A549 (cell line): Measurements from ENCODE around the gene HS3ST6.

Experiments
- CTCF ChIP-seq: fragments of >200 bp; sonication (Bioruptor Twin); formaldehyde crosslinking; IDR thresholded peaks from 3 replicates; pipeline ENCODE4 v1.5.1; 2016
- ELK1 ChIP-seq: fragments of 150-350 bp; IDR thresholded peaks from 2 replicates; pipeline ENCODE4 v1.6.1; 2014; ENCODE audit warnings: low read depth, mild to moderate bottlenecking, low read length
- KDM1A ChIP-seq: fragments of 200-600 bp; sonication (generic); IDR thresholded peaks from 2 replicates; pipeline ENCODE4 v1.6.1; 2016; ENCODE audit warnings: low read depth, mild to moderate bottlenecking
- POLR2A ChIP-seq: IDR thresholded peaks from 2 replicates; pipeline ENCODE4 v1.6.1; 2012; ENCODE audit warnings: mild to moderate bottlenecking, low read length

GRCh38 chr16:1918351-1919326, at the start of gene HS3ST6:
- TF ChIP-seq POLR2A (no peak), ELK1 (no peak), KDM1A (no peak), CTCF (no peak)
